ENCODE data around the gene ETS2. TPM values are rescaled to one million over a fixed set of nuclear protein-coding genes. Genes with fewer than 3 reads are reported as not detected.

ETS2 gene
- polyA plus RNA-seq, 1 donor from 2014 or later, result 11.6 TPM

- Histone ChIP-seq H3K4me2 (ENCODE audit: low read length) (no peak overlapping the region), H3K27me3 (ENCODE audit: insufficient read depth, low read depth, low read length) (no peaks in the 10 kb centered on the region), H3K9me2 (ENCODE audit: insufficient read depth, low read length) (no peaks in the 10 kb centered on the region), H4K20me1 (ENCODE audit: insufficient read depth) (no peaks in the 10 kb centered on the region), H2AFZ (ENCODE audit: low read depth, low read length) (no peak overlapping the region), H3K27ac (ENCODE audit: low read length) (no peak overlapping the region), H3F3A (ENCODE audit: insufficient read depth, low read length, poor library complexity, severe bottlenecking) (no peaks in the 10 kb centered on the region), H3K9ac (ENCODE audit: low read length) (no peak overlapping the region), H3K36me3 (ENCODE audit: insufficient read depth, low read length) (no peaks in the 10 kb centered on the region), H3K4me3 (ENCODE audit: low read length) (no peak overlapping the region), H3K9me3 (ENCODE audit: low read length) (no peaks in the 10 kb centered on the region), H3K79me2 (replicated peaks; ENCODE audit: insufficient read depth, low read length) (no peaks in the 10 kb centered on the region)
- TF ChIP-seq MXI1 (conservative IDR thresholded peaks at IDR 0.05; ENCODE audit: poor library complexity, severe bottlenecking), result no peak
- TF ChIP-seq EZH2 (IDR thresholded peaks at IDR 0.05; ENCODE audit: borderline replicate concordance, insufficient read depth, low read length, poor library complexity, severe bottlenecking), result no peak
- no peak for TF ChIP-seq TAF1 (IDR thresholded peaks at IDR 0.05; ENCODE audit: low read depth)
- no peak for TF ChIP-seq RAD21 (conservative IDR thresholded peaks at IDR 0.05)
These were observed 45.5 kb upstream of the ETS2 start for GRCh38 chr21:38760017-38760761.

GRCh38 chr21:38760762-38761155 lies 45.0 kb upstream of the ETS2 start:
- Histone ChIP-seq H3K9ac (ENCODE audit: low read length) (no peak overlapping the region), H3K79me2 (replicated peaks; ENCODE audit: insufficient read depth, low read length) (no peaks in the 10 kb centered on the region), H3K27me3 (ENCODE audit: insufficient read depth, low read depth, low read length) (no peaks in the 10 kb centered on the region), H3K9me2 (ENCODE audit: insufficient read depth, low read length) (no peaks in the 10 kb centered on the region), H2AFZ (ENCODE audit: low read depth, low read length) (no peak overlapping the region), H4K20me1 (ENCODE audit: insufficient read depth) (no peaks in the 10 kb centered on the region), H3K9me3 (ENCODE audit: low read length) (no peaks in the 10 kb centered on the region), H3K4me2 (ENCODE audit: low read length) (no peak overlapping the region), H3F3A (ENCODE audit: insufficient read depth, low read length, poor library complexity, severe bottlenecking) (no peaks in the 10 kb centered on the region), H3K36me3 (ENCODE audit: insufficient read depth, low read length) (no peaks in the 10 kb centered on the region), H3K4me3 (ENCODE audit: low read length) (no peak overlapping the region), H3K27ac (ENCODE audit: low read length) (no peak overlapping the region)
- no peak for TF ChIP-seq TAF1 (IDR thresholded peaks at IDR 0.05; ENCODE audit: low read depth)
- no peak for TF ChIP-seq SMC3 (conservative IDR thresholded peaks at IDR 0.05; ENCODE audit: poor library complexity)
- no peak for TF ChIP-seq POLR2AphosphoS5 (IDR thresholded peaks at IDR 0.05)
- TF ChIP-seq EZH2 (IDR thresholded peaks at IDR 0.05; ENCODE audit: borderline replicate concordance, insufficient read depth, low read length, poor library complexity, severe bottlenecking), result no peak
- TF ChIP-seq REST (IDR thresholded peaks at IDR 0.05; ENCODE audit: borderline replicate concordance), result no peak
- TF ChIP-seq RAD21 (conservative IDR thresholded peaks at IDR 0.05), result no peak
- TF ChIP-seq CTCF (IDR thresholded peaks at IDR 0.05; ENCODE audit: poor library complexity, severe bottlenecking), result no peak
- TF ChIP-seq EP300 (conservative IDR thresholded peaks at IDR 0.05; ENCODE audit: poor library complexity, severe bottlenecking), result no peak
- TF ChIP-seq MXI1 (conservative IDR thresholded peaks at IDR 0.05; ENCODE audit: poor library complexity, severe bottlenecking), result no peak

Data from neural cell (in vitro differentiated cells).